ENCODE results near the gene BORA. TPM values are rescaled to one million over a fixed set of nuclear protein-coding genes. Genes with fewer than 3 reads are reported as not detected.
A peak's percentile ranks its signal among the peaks of the same experiment; 100 is the strongest.
"Not testable (repeated sequence)": the region's sequence is repeated elsewhere in the genome, so short reads cannot be mapped to it uniquely, and the experiment has no call there.

Gene BORA
- total RNA-seq, 1 donor from 2014 or later: 1.1 TPM

GRCh38 chr13:72760189-72760588 lies 32.5 kb downstream of the BORA start:
- ATAC-seq: no peak
- DNase-seq (ENCODE audit: low spot score): no peak

DNA sequence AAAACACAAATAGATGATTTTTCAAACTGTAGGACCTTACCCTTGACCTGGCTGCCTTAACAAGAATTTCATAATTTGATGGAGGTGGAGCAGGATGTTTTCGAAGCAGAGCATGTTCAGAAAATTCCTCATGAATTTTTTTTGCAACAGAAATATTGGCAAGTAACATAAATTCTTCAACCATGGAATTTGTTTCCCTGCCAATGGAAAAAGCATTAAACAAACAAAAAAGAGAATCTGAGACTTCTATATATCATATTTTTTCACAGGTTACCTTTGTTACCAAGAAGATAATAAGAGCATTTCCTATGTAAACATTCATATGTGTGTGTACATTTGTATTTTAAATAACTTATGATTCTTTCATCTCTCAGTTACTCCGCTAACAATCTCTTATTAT lies 35.7 kb downstream of the BORA start:
- no peak for DNase-seq (ENCODE audit: low spot score)
- no peak for ATAC-seq

GRCh38 chr13:72774019-72774418 lies 46.3 kb downstream of the BORA start:
- no peak for ATAC-seq

GRCh38 chr13:72781451-72782439 lies 54.0 kb downstream of the BORA start, which contains the start of the genes DIS3 and PIBF1:
Gene DIS3, minus strand, starts transcription at chr13:72781900. Its CDS starts 68 bp downstream, at chr13:72781832.
Gene PIBF1, plus strand, starts transcription at chr13:72782133. Its CDS starts 1,337 bp downstream, at chr13:72783470.
- ATAC-seq (peak; percentile 99), DNase-seq (ENCODE audit: low spot score) (peak; percentile 98)

More at GRCh38 chr13:72774019-72774418, 46.3 kb downstream of the BORA start:
- no peak for DNase-seq (ENCODE audit: low spot score)

- no peak for DNase-seq (ENCODE audit: low spot score)
- no peak for ATAC-seq
Observed at GRCh38 chr13:72782717-72783116, 55.0 kb downstream of the BORA start.

- ATAC-seq: not testable (repeated sequence)
Observed at GRCh38 chr13:72784679-72785078, 57.0 kb downstream of the BORA start.

DNA sequence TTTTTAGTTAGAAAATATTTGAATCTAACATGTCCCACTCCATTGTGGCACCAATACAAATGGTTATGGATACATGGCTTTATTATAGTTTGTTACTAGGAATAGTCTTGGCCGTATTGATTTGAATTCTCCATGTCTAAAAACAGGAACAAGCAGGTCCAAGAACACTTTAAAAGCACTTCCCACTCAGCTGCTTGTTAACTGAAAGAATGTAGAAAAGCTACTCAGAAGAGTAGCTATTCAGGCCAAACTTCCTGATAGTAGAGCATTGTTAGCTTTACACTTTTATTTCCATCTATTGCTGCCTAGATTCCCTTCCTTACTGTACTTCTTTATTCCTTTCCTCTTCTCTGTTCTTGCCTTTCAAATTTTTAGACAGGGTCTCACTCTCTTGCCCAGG lies 61.1 kb downstream of the BORA start:
- ATAC-seq (no peak), DNase-seq (ENCODE audit: low spot score) (no peak)

More at GRCh38 chr13:72784679-72785078, 57.0 kb downstream of the BORA start:
- not testable (repeated sequence) for DNase-seq (ENCODE audit: low spot score)

DNA sequence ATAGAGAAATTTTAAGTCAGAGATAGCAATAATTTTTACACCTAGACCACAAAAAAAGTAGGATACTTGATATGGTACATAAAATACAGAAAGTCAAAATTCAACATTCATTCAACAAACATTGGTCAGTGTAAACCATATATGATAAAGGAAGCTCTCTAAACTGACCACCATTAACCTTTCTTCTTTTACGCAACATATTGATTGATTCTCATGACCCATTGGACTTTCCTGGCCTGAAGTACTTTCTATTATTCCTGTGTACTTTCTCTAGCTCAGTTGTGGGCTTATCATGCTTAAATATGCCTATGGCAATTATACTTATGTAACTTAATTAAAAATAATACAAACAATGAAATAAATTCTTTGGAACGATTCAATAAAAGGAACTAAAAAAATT lies 64.9 kb downstream of the BORA start:
- DNase-seq (ENCODE audit: low spot score) (no peak), ATAC-seq (peak; percentile 81)

- DNase-seq (ENCODE audit: low spot score): no peak
Observed at GRCh38 chr13:72798817-72799216, 71.1 kb downstream of the BORA start.

GRCh38 chr13:72804301-72804700 lies 76.6 kb downstream of the BORA start:
- ATAC-seq (no peak), DNase-seq (ENCODE audit: low spot score) (no peak)

More at GRCh38 chr13:72798817-72799216, 71.1 kb downstream of the BORA start:
- ATAC-seq: peak; percentile 67

Other genes with a start within 250 kb of the BORA start
- 1.4 TPM for gene MZT1, start 294 bp upstream of the BORA start, total RNA-seq
- gene DIS3, start 54.0 kb downstream of the BORA start, total RNA-seq: 13.8 TPM
- 6.5 TPM for gene PIBF1, start 54.2 kb downstream of the BORA start, total RNA-seq